ENCODE results near the gene CTSF. TPM values are rescaled to one million over a fixed set of nuclear protein-coding genes. Genes with fewer than 3 reads are reported as not detected.

CTSF gene
- total RNA-seq, 4 donors from 2014 or later = 55.9 to 196 (median 121) TPM

DNA sequence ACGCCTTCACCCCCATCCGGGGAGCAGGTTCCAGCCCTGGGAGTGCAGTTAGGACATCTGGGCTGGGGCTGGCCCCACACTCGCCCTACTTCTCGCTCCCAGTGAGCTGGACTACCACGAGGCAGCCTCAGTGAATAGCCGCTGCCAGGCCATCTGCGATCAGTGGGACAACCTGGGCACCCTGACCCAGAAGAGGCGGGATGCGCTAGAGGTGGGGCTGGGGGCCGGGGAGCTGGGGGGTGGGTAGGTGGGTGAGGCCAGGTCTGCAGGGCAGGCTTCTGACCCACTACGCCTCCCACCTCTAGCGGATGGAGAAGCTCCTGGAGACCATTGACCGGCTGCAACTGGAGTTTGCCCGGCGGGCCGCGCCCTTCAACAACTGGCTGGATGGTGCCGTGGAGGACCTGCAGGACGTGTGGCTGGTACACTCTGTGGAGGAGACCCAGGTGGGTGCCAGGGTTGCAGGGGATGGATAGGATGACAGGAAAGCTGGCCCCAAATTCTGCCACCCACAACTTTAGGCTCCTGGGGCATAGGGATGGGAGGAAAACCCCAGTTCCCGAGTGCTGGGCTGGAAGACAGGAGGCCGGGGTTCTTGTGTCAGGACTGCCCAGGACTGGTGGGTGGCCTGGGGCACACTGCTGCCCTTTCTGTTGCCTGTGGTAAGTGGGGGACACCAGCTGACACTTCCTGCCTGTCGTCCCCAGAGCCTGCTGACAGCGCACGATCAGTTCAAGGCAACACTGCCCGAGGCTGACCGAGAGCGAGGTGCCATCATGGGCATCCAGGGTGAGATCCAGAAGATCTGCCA, 8.3 kb downstream of the CTSF start:
- TF ChIP-seq, protein P1, sequence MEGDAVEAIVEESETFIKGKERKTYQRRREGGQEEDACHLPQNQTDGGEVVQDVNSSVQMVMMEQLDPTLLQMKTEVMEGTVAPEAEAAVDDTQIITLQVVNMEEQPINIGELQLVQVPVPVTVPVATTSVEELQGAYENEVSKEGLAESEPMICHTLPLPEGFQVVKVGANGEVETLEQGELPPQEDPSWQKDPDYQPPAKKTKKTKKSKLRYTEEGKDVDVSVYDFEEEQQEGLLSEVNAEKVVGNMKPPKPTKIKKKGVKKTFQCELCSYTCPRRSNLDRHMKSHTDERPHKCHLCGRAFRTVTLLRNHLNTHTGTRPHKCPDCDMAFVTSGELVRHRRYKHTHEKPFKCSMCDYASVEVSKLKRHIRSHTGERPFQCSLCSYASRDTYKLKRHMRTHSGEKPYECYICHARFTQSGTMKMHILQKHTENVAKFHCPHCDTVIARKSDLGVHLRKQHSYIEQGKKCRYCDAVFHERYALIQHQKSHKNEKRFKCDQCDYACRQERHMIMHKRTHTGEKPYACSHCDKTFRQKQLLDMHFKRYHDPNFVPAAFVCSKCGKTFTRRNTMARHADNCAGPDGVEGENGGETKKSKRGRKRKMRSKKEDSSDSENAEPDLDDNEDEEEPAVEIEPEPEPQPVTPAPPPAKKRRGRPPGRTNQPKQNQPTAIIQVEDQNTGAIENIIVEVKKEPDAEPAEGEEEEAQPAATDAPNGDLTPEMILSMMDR (IDR thresholded peaks at IDR 0.05; ENCODE audit: low read depth) = no peak

DNA sequence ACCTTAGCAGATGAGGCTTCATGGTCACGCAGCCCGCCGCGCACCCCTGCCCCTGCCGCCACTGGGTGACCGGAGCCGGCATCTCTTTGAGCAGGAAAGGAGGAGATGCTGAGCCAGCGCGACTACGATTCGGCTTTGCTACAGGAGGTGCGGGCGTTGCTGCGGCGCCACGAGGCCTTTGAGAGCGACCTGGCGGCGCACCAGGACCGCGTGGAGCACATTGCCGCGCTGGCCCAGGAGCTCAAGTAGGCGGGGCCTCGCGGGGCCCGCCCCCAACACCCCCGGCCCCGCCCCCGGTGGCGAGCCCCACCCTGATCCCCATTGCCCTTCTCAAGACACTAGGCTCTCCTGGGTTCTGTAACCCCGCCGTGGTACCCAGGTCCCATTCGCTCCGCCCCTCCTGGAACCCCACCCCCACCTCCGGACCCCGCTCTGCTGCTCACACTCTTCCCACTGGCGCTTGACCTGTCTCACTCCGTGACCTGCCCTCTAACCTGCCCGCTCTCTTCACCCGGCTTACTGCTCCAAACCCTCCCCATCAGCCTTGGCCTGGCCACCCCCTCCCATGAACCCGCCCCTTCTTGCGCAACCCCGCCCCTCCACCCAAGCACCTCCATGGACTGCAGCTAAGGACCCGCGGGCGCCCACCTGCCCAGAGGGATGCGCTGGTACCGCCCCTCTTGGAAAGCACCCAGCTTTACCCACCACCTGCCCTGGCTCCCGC, 9.1 kb downstream of the CTSF start:
- TF ChIP-seq, protein P1 (IDR thresholded peaks at IDR 0.05; ENCODE audit: low read depth) = no peak

DNA sequence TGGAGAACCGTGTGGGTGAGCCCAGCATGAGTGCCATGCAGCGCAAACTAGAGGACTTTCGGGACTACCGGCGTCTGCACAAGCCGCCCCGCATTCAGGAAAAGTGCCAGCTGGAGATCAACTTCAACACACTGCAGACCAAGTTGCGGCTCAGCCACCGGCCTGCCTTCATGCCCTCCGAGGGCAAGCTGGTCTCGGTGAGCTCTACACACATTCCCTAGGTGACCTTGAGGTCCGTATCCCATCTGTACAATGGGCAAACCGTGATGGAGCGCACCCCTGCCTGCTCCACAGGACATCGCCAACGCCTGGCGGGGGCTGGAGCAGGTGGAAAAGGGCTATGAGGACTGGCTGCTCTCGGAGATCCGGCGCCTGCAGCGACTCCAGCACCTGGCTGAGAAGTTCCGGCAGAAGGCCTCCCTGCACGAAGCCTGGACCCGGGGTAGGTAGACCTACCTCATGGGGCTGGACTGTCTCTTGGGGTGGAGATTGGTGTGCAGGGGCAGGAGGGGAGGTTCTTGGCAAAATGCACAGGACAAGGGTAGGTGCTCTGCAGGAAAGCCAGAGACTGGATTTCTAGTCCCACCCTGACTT, 10.6 kb downstream of the CTSF start:
- TF ChIP-seq, protein P1 (IDR thresholded peaks at IDR 0.05; ENCODE audit: low read depth) = no peak

DNA sequence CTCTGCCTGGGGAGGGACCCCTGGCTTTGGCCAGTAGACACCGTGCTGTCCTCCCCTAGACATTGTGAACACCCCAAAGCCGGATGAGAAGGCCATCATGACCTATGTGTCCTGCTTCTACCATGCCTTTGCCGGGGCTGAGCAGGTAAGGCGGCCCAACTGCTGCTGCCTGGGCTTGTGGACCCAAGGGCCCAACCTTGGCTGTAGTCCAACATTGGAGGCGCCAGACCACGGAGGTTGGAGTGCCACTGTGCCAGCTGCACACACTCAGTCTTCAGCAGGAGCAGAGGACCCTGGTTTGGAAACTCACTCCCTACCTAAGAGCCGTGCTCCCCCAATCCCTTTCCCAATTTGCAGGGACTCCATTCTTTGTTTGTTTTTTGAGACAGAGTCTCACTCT, 12.3 kb downstream of the CTSF start:
- TF ChIP-seq, protein P1 (IDR thresholded peaks at IDR 0.05; ENCODE audit: low read depth) = no peak

DNA sequence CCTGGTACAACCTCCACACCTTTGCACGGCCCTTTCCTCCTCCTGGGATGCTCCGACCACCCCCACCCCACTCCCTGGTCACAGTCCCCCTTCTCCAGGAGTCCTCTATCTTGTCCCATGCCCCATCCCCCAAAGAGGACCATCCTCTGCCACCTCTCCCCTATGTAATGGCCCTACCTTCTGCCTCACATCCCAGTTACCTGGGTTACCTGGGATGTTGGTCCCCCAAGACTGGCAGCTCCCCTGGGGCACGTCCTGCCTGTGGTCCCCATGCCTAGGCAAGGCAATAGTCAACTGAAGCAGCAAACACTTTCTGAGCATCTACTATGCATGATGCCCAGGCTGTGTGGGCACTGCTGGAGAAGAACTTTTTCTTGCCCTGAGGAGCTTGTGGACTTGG, 13.0 kb downstream of the CTSF start:
- TF ChIP-seq, protein P1 (IDR thresholded peaks at IDR 0.05; ENCODE audit: low read depth) = no peak

DNA sequence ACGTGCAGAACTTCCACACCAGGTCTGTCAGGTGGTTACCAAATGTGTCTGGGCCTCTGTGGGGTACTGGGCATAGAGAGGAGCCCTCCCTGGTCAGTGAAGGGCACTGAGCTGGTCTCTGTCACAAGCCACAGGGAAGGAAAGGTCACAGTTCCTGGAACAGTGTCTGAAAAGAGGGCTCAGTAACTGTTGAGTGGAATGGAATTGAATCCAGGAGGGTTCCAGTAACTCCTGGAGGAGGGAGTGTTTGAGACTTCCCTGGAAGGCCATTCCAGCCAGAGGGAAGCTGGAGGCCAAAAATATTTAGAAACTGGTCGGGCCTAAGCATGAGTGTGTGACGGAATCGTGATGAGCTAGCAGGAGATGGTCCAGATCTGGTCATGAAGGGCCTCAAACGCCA, 13.8 kb downstream of the CTSF start:
- TF ChIP-seq, protein P1 (IDR thresholded peaks at IDR 0.05; ENCODE audit: low read depth) = no peak

DNA sequence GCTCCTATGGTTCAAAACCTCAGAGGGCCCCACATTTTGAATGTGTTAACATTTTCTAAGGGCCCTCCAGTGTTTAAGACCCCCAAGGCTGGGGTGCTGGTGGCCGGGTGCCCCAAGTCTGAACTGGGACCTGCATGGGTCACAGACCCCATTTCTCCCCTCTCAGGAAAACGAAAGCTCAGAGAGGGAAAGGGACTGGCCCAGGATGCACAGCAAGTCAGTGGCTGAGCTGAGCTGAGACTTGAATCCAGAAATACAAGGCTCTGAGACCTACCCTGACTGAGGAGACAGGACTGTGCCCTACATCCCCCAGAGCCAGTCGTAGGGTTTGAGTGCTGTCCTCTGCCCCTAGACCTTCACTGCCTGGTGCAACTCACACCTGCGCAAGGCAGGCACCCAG, 17.5 kb downstream of the CTSF start:
- TF ChIP-seq, protein P1 (IDR thresholded peaks at IDR 0.05; ENCODE audit: low read depth) = no peak
